ENCODE measurements around the gene GAS7. TPM values are rescaled to one million over a fixed set of nuclear protein-coding genes. Genes with fewer than 3 reads are reported as not detected.
A peak's percentile ranks its signal among the peaks of the same experiment; 100 is the strongest.

GAS7 gene
- total and polyA plus RNA-seq, 9 of the 15 experiments (the other 6 are each of a cell fraction or from before 2014, with no cell fraction given), result 0.11 to 0.33 TPM; not detected in 7

- H3K79me2 ChIP-seq (ENCODE audit: control insufficient read depth, insufficient read depth, low read length), result no peaks in the 10 kb centered on the region
- H4K20me1 ChIP-seq (replicated peaks; ENCODE audit: control insufficient read depth, insufficient read depth, low read length), result no peaks in the 10 kb centered on the region
- WGBS (ENCODE audit: insufficient coverage, low coverage, missing lambda C conversion rate), result 4% methylated on average over 6 of the region's 8 CpGs
- no peaks in the 10 kb centered on the region for H3K9me1 ChIP-seq (ENCODE audit: control insufficient read depth, insufficient read depth, low read length)
- POLR2A ChIA-PET, result no interaction called here
- CTCF ChIA-PET (ENCODE audit: low intra/inter-chr PET ratio), result no interaction called here
- no peaks in the 10 kb centered on the region for H3K9me3 ChIP-seq (replicated peaks; ENCODE audit: control insufficient read depth, insufficient read depth, low read depth, low read length)
- H3K27me3 ChIP-seq (ENCODE audit: control insufficient read depth in 2 of 2, insufficient read depth in 2 of 2, low read length in 2 of 2), result peaks cover 0 to 12% of the 10 kb centered on the region in 2 experiments; a peak in 1 of 5 replicates
- intact Hi-C loops (cut with micrococcal nuclease), result no loop called here
- H3K4me1 ChIP-seq (replicated peaks in 1 of 2; ENCODE audit: control insufficient read depth in 2 of 2, insufficient read depth in 2 of 2, low read length in 2 of 2), result no peaks in the 10 kb centered on the region
- no peak for ATAC-seq
- no peak for DNase-seq (ENCODE audit: extremely low read depth in 1 of 4, low spot score in 3 of 4)
- FAIRE-seq, result no peak
- no peak overlapping the region for H3K4me3 ChIP-seq
- no peak overlapping the region for H3K27ac ChIP-seq (ENCODE audit: extremely low read depth, low read depth, low read length)
- TF ChIP-seq CC2D1A (IDR thresholded peaks at IDR 0.05), result no peak
- H3K9ac ChIP-seq (ENCODE audit: insufficient read depth in 1 of 2, low read depth in 2 of 2, low read length in 2 of 2), result no peak overlapping the region
- no peaks in the 10 kb centered on the region for H3K36me3 ChIP-seq (ENCODE audit: control insufficient read depth, insufficient read depth, low read length)
- BruUV-seq (replicated peaks), result no TSS peak
- in situ Hi-C loops (cut with MboI), result no loop called here
- H3K4me2 ChIP-seq (ENCODE audit: insufficient read depth, low read length), result no peak overlapping the region
- no peak overlapping the region for H2AFZ ChIP-seq (ENCODE audit: low read depth, low read length)
These were observed 137.9 kb downstream of the GAS7 start for GRCh38 chr17:10060526-10060925.

GRCh38 chr17:10059684-10060211 is 138.7 kb downstream of the GAS7 start:
- no peak overlapping the region for H2AFZ ChIP-seq (ENCODE audit: low read depth, low read length)
- BruUV-seq (replicated peaks), result no TSS peak
- H3K27me3 ChIP-seq (ENCODE audit: control insufficient read depth in 2 of 2, insufficient read depth in 2 of 2, low read length in 2 of 2), result peaks cover 0 to 12% of the 10 kb centered on the region in 2 experiments; a peak in 1 of 5 replicates
- no peaks in the 10 kb centered on the region for H3K9me1 ChIP-seq (ENCODE audit: control insufficient read depth, insufficient read depth, low read length)
- no peak overlapping the region for H3K27ac ChIP-seq (ENCODE audit: extremely low read depth, low read depth, low read length)
- no peak for FAIRE-seq
- intact Hi-C loops (cut with micrococcal nuclease), result no loop called here
- no peak overlapping the region for H3K4me2 ChIP-seq (ENCODE audit: insufficient read depth, low read length)
- H3K4me1 ChIP-seq (replicated peaks in 1 of 2; ENCODE audit: control insufficient read depth in 2 of 2, insufficient read depth in 2 of 2, low read length in 2 of 2), result no peaks in the 10 kb centered on the region
- ChIA-PET CTCF (ENCODE audit: low intra/inter-chr PET ratio) (no interaction called here), POLR2A (no interaction called here)
- no peaks in the 10 kb centered on the region for H3K9me3 ChIP-seq (replicated peaks; ENCODE audit: control insufficient read depth, insufficient read depth, low read depth, low read length)
- H4K20me1 ChIP-seq (replicated peaks; ENCODE audit: control insufficient read depth, insufficient read depth, low read length), result no peaks in the 10 kb centered on the region
- 2% methylated on average over 11 of the region's 11 CpGs for WGBS (ENCODE audit: insufficient coverage, low coverage, missing lambda C conversion rate)
- H3K4me3 ChIP-seq, result no peak overlapping the region
- no peak for ATAC-seq
- TF ChIP-seq PBX2 (CRISPR knock-in tag; IDR thresholded peaks at IDR 0.05; ENCODE audit: low read depth) (no peak), PBX2 (tag; conservative IDR thresholded peaks at IDR 0.05; ENCODE audit: low read depth) (no peak), RFX1 (IDR thresholded peaks at IDR 0.05) (peak; percentile 27; the same call in 1 of the 2 replicates)
- no peak overlapping the region for H3K9ac ChIP-seq (ENCODE audit: insufficient read depth in 1 of 2, low read depth in 2 of 2, low read length in 2 of 2)
- H3K79me2 ChIP-seq (ENCODE audit: control insufficient read depth, insufficient read depth, low read length), result no peaks in the 10 kb centered on the region
- DNase-seq (ENCODE audit: extremely low read depth in 1 of 4, low spot score in 3 of 4), result no peak
- no peaks in the 10 kb centered on the region for H3K36me3 ChIP-seq (ENCODE audit: control insufficient read depth, insufficient read depth, low read length)
- in situ Hi-C loops (cut with MboI), result no loop called here
